Endothelial cell of umbilical vein (primary cell): ENCODE results near the gene BMPR2.

ENCODE experiments used
- CTCF ChIP-seq, 2 donors: IDR thresholded peaks; 1 replicate in 1 of 2; 2 replicates in 1 of 2; pipeline ENCODE4 v1.5.1; 2011; ENCODE audit warnings: low read length in 2 of 2, mild to moderate bottlenecking in 2 of 2, moderate library complexity in 2 of 2, control low read depth in 1 of 2, inconsistent platforms in 1 of 2, low read depth in 1 of 2; ENCODE audit not compliant: insufficient read depth in 1 of 2; ENCODE audit errors: extremely low read depth in 1 of 2
- EZH2 ChIP-seq: IDR thresholded peaks from 2 replicates; pipeline ENCODE4 v1.6.1; 2012; ENCODE audit warnings: borderline replicate concordance, low read depth, mild to moderate bottlenecking, moderate library complexity, low read length, inconsistent platforms; ENCODE audit not compliant: severe bottlenecking
- MAX ChIP-seq: IDR thresholded peaks from 2 replicates; pipeline ENCODE4 v1.6.1; 2011; ENCODE audit not compliant: insufficient read depth, insufficient read length
- MYC ChIP-seq: IDR thresholded peaks from one replicate; pipeline ENCODE4 v1.6.1; 2011; ENCODE audit warnings: mild to moderate bottlenecking, low read depth, low read length
- POLR2A ChIP-seq: IDR thresholded peaks from 2 replicates; pipeline ENCODE4 v1.6.1; 2012; ENCODE audit warnings: low read depth, mild to moderate bottlenecking, control low read depth, low read length
- POLR2AphosphoS5 ChIP-seq: IDR thresholded peaks from 2 replicates; pipeline ENCODE4 v1.6.1; 2012; ENCODE audit warnings: low read depth, mild to moderate bottlenecking, control low read depth, low read length, moderate library complexity; ENCODE audit not compliant: insufficient read depth

GRCh38 chr2:202605174-202605573 is 229.0 kb downstream of the BMPR2 start:
- TF ChIP-seq CTCF (IDR thresholded peaks at IDR 0.05; ENCODE audit: extremely low read depth in 1 of 2, insufficient read depth in 1 of 2, low read depth in 1 of 2, low read length in 2 of 2) (no peak), POLR2AphosphoS5 (no peak), EZH2 (no peak), POLR2A (no peak), MAX (no peak), MYC (no peak)
